GM23338 (cell line): ENCODE measurements around the gene APP. TPM values are rescaled to one million over a fixed set of nuclear protein-coding genes. Genes with fewer than 3 reads are reported as not detected.

Experiments used
- ATAC-seq: fragments of 200-7000 bp; cut with Tn5 transposase; 3 replicates; pipeline ENCODE4 v1.9.1; 2020
- DNase-seq: peaks from one replicate; pipeline ENCODE4 v3.0.0-alpha.2; 2015; ENCODE audit warnings: low spot score
- H2AFZ ChIP-seq: fragments of 200-600 bp; sonication (generic); 2 replicates; pipeline ENCODE4 v1.8.0; 2016; ENCODE audit warnings: antibody characterized with exemption, mild to moderate bottlenecking, moderate library complexity
- H3F3A ChIP-seq: fragments of 200-600 bp; sonication (generic); replicated peaks from 2 replicates; pipeline ENCODE4 v1.8.0; 2017; ENCODE audit warnings: antibody characterized with exemption, mixed run types, low read depth
- H3K27ac ChIP-seq: fragments of 200-600 bp; sonication (generic); 2 replicates; pipeline ENCODE4 v1.6.1; 2016; ENCODE audit warnings: low read depth
- H3K27me3 ChIP-seq: fragments of 200-600 bp; sonication (generic); 2 replicates; pipeline ENCODE4 v1.8.0; 2016; ENCODE audit warnings: mild to moderate bottlenecking, mixed run types, moderate library complexity; ENCODE audit not compliant: insufficient read depth
- H3K36me3 ChIP-seq: fragments of 200-600 bp; sonication (generic); 2 replicates; pipeline ENCODE4 v1.8.0; 2016; ENCODE audit warnings: mild to moderate bottlenecking; ENCODE audit not compliant: insufficient read depth
- H3K4me1 ChIP-seq: fragments of 200-600 bp; sonication (generic); 2 replicates; pipeline ENCODE4 v1.8.0; 2016; ENCODE audit warnings: mild to moderate bottlenecking, moderate library complexity; ENCODE audit not compliant: insufficient read depth
- H3K4me2 ChIP-seq: fragments of 200-600 bp; sonication (generic); 2 replicates; pipeline ENCODE4 v1.7.1; 2017; ENCODE audit warnings: mixed run types
- H3K4me3 ChIP-seq: fragments of 200-600 bp; sonication (generic); 2 replicates; pipeline ENCODE4 v1.6.1; 2016; ENCODE audit warnings: mixed run types
- H3K79me2 ChIP-seq: fragments of 200-600 bp; sonication (generic); replicated peaks from 2 replicates; pipeline ENCODE4 v1.8.0; 2017; ENCODE audit warnings: mild to moderate bottlenecking; ENCODE audit not compliant: insufficient read depth
- H3K9me2 ChIP-seq: fragments of 200-600 bp; sonication (generic); 2 replicates; pipeline ENCODE4 v1.8.0; 2017; ENCODE audit not compliant: insufficient read depth
- H4K20me1 ChIP-seq: fragments of 200-600 bp; sonication (generic); replicated peaks from 2 replicates; pipeline ENCODE4 v1.8.0; 2017; ENCODE audit warnings: mild to moderate bottlenecking; ENCODE audit not compliant: insufficient read depth
- H3K27ac Mint-ChIP-seq: 2 replicates; pipeline ENCODE4 v1.8.0; 2020; ENCODE audit warnings: inconsistent platforms, mild to moderate bottlenecking, moderate library complexity, mixed read lengths
- H3K27me3 Mint-ChIP-seq: 3 replicates; pipeline ENCODE4 v1.8.0; 2022; ENCODE audit warnings: low read depth, mild to moderate bottlenecking, moderate library complexity, mixed read lengths, inconsistent platforms; ENCODE audit not compliant: insufficient read depth, poor library complexity
- H3K36me3 Mint-ChIP-seq: 3 replicates; pipeline ENCODE4 v1.8.0; 2021; ENCODE audit warnings: low read depth, mild to moderate bottlenecking, inconsistent platforms, moderate library complexity, mixed read lengths
- H3K4me1 Mint-ChIP-seq: 3 replicates; pipeline ENCODE4 v1.8.0; 2020; ENCODE audit warnings: mild to moderate bottlenecking, inconsistent platforms, mixed read lengths
- H3K4me3 Mint-ChIP-seq: 3 replicates; pipeline ENCODE4 v1.8.0; 2021; ENCODE audit warnings: moderate library complexity, mild to moderate bottlenecking, inconsistent platforms, mixed read lengths
- H3K9me3 Mint-ChIP-seq: 3 replicates; pipeline ENCODE4 v1.8.0; 2020; ENCODE audit warnings: moderate library complexity, mild to moderate bottlenecking, inconsistent platforms, mixed read lengths
- CREB1 ChIP-seq: fragments of 250-450 bp; sonication (Bioruptor Pico); IDR thresholded peaks from 2 replicates; pipeline ENCODE4 v1.5.0; 2020; ENCODE audit warnings: low read depth, mild to moderate bottlenecking, moderate library complexity
- CTCF ChIP-seq, 2 experiments: fragments of 200-600 bp in 1 of 2; sonication (generic) in 1 of 2; conservative IDR thresholded peaks; 2 replicates each; pipeline versions ENCODE4 v1.5.1 to v1.6.1; 2016 to 2017; ENCODE audit warnings: antibody characterized with exemption in 2 of 2, low read depth in 2 of 2, mild to moderate bottlenecking in 2 of 2, moderate library complexity in 1 of 2
- ETS1 ChIP-seq: IDR thresholded peaks from 2 replicates; pipeline ENCODE4 v1.6.1; 2016; ENCODE audit warnings: antibody characterized with exemption
- EZH2 ChIP-seq: fragments of 200-600 bp; sonication (generic); IDR thresholded peaks from one replicate; pipeline ENCODE4 v1.8.0; 2017; ENCODE audit warnings: antibody characterized with exemption, mild to moderate bottlenecking, low read depth; ENCODE audit not compliant: unreplicated experiment
- EZH2phosphoT487 ChIP-seq: fragments of 200-600 bp; sonication (generic); IDR thresholded peaks from one replicate; pipeline ENCODE4 v1.8.1; 2018; ENCODE audit warnings: antibody characterized with exemption; ENCODE audit not compliant: unreplicated experiment
- JUNB ChIP-seq: IDR thresholded peaks from one replicate; pipeline ENCODE4 v1.6.1; 2016; ENCODE audit warnings: antibody characterized with exemption; ENCODE audit not compliant: unreplicated experiment
- NANOG ChIP-seq: IDR thresholded peaks from 2 replicates; pipeline ENCODE4 v1.6.1; 2016; ENCODE audit warnings: antibody characterized with exemption, borderline replicate concordance
- POLR2AphosphoS5 ChIP-seq: IDR thresholded peaks from 2 replicates; pipeline ENCODE4 v1.6.1; 2016; ENCODE audit warnings: antibody characterized with exemption, low read depth
- REST ChIP-seq: IDR thresholded peaks from one replicate; pipeline ENCODE4 v1.6.1; 2018; ENCODE audit warnings: antibody characterized with exemption; ENCODE audit not compliant: unreplicated experiment
- STAT1 ChIP-seq: IDR thresholded peaks from one replicate; pipeline ENCODE4 v1.6.1; 2016; ENCODE audit warnings: antibody characterized with exemption; ENCODE audit not compliant: unreplicated experiment
- ZNF114 ChIP-seq: fragments of 250-450 bp; sonication (Bioruptor Pico); IDR thresholded peaks from 2 replicates; pipeline ENCODE4 v1.5.0; 2020; ENCODE audit warnings: mild to moderate bottlenecking, moderate library complexity
- ZNF331 ChIP-seq: fragments of 250-450 bp; sonication (Bioruptor Pico); IDR thresholded peaks from 2 replicates; pipeline ENCODE4 v1.5.0; 2020; ENCODE audit warnings: low read depth, mild to moderate bottlenecking, moderate library complexity
- ZNF462 ChIP-seq: fragments of 250-450 bp; sonication (Bioruptor Pico); IDR thresholded peaks from 2 replicates; pipeline ENCODE4 v1.5.0; 2020; ENCODE audit warnings: mild to moderate bottlenecking, moderate library complexity
- polyA plus RNA-seq: library from polyadenylated mRNA; unstranded; fragments of >200 nt; fragmentation: Nextera tagmentation; extraction: Ambion mirVana; gene quantifications from 2 replicates; pipeline ENCODE4 v1.2.1, GENCODE V29; 2016
- total RNA-seq: library from RNA; depleted of rRNA; stranded (reverse); fragments of >200 nt; shearing (Covaris generic); gene quantifications from 2 replicates; pipeline ENCODE4 v1.2.3, GENCODE V29; 2014

The APP gene
- total and polyA plus RNA-seq, 2 experiments from 2014 or later, result 69.4 to 444 TPM

GRCh38 chr21:25979845-25980616 is 190.5 kb downstream of the APP start:
- H3K9me3 Mint-ChIP-seq, result no peaks in the 10 kb centered on the region
- H3K4me1 ChIP-seq, result peaks cover 16% of the 10 kb centered on the region
- H3F3A ChIP-seq, result no peaks in the 10 kb centered on the region
- H3K27me3 ChIP-seq, result no peaks in the 10 kb centered on the region
- H3K36me3 ChIP-seq, result peaks cover 42% of the 10 kb centered on the region
- ATAC-seq (no peak), DNase-seq (no peak)
- no peak overlapping the region for H3K4me3 ChIP-seq
- peaks cover 65% of the 10 kb centered on the region for H3K36me3 Mint-ChIP-seq
- H3K9me2 ChIP-seq, result no peaks in the 10 kb centered on the region
- no peak overlapping the region for H2AFZ ChIP-seq
- H3K4me1 Mint-ChIP-seq, result peaks cover 20% of the 10 kb centered on the region
- H3K79me2 ChIP-seq, result peaks cover 7% of the 10 kb centered on the region
- TF ChIP-seq ETS1 (no peak), EZH2 (no peak), EZH2phosphoT487 (no peak), NANOG (no peak), CTCF (conservative IDR thresholded peaks at IDR 0.05; ENCODE audit: low read depth in 2 of 2) (no peak), POLR2AphosphoS5 (no peak), REST (no peak), ZNF462 (CRISPR knock-in tag) (no peak), CREB1 (CRISPR knock-in tag) (no peak), ZNF331 (CRISPR knock-in tag) (no peak), JUNB (no peak), STAT1 (no peak), ZNF114 (CRISPR knock-in tag) (no peak)
- no peak overlapping the region for H3K4me3 Mint-ChIP-seq
- H4K20me1 ChIP-seq, result 0 out of 2 replicates have a peak, but pooled peaks cover 2% of the 10 kb centered on the region
- no peak overlapping the region for H3K4me2 ChIP-seq
- H3K27me3 Mint-ChIP-seq, result peaks cover 3% of the 10 kb centered on the region
- no peak overlapping the region for H3K27ac ChIP-seq
- H3K27ac Mint-ChIP-seq, result peak overlapping the region; percentile 44
